ENCODE results near the gene ZZZ3. TPM values are rescaled to one million over a fixed set of nuclear protein-coding genes. Genes with fewer than 3 reads are reported as not detected.

ZZZ3 gene
- total RNA-seq, 1 donor from 2014 or later = 106 TPM

GRCh38 chr1:77664939-77665516 lies 17.4 kb downstream of the ZZZ3 start:
- Histone ChIP-seq H3K36me3 (no peaks in the 10 kb centered on the region), H3K4me2 (no peak overlapping the region), H3K79me2 (ENCODE audit: low read depth) (peaks cover 100% of the 10 kb centered on the region), H4K20me1 (ENCODE audit: low read depth) (peaks cover 59% of the 10 kb centered on the region), H3K9ac (no peak overlapping the region), H3F3A (ENCODE audit: low read depth) (no peaks in the 10 kb centered on the region), H2AFZ (replicated peaks) (no peak overlapping the region), H3K4me3 (no peak overlapping the region), H3K27me3 (no peaks in the 10 kb centered on the region), H3K4me1 (no peaks in the 10 kb centered on the region), H3K9me3 (ENCODE audit: low read depth) (no peaks in the 10 kb centered on the region), H3K27ac (no peak overlapping the region)
- H3K9me3 Mint-ChIP-seq = no peaks in the 10 kb centered on the region
- no peak for TF ChIP-seq EZH2 (IDR thresholded peaks at IDR 0.05)
- H3K36me3 Mint-ChIP-seq = peaks cover 7% of the 10 kb centered on the region
- H3K4me1 Mint-ChIP-seq = no peaks in the 10 kb centered on the region
- no peak for DNase-seq (ENCODE audit: low spot score)
- H3K27me3 Mint-ChIP-seq (ENCODE audit: insufficient read depth, low read depth) = no peaks in the 10 kb centered on the region
- H3K27ac Mint-ChIP-seq = no peak overlapping the region
- H3K4me3 Mint-ChIP-seq = no peak overlapping the region

DNA sequence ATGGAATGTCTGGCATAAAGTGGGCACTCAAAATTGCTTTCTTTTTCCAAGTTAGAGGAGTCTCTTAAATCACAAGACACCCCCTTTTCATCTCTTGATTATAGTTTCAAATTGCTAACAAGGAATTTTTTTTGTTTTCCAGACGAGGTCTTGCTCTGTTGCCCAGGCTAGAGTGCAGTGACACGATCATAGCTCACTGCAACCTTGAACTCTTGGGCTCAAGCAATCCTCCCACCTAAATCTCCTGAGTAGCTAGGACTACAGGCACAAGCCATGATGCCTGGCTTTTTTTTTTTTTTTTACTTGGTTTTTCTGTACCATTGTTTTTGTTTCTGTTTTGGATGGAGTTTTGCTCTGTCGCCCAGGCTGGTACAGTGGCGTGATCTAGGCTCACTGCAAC lies 20.8 kb downstream of the ZZZ3 start:
- Histone ChIP-seq H3K4me1 (no peaks in the 10 kb centered on the region), H2AFZ (replicated peaks) (no peak overlapping the region), H4K20me1 (ENCODE audit: low read depth) (peaks cover 27% of the 10 kb centered on the region), H3K79me2 (ENCODE audit: low read depth) (peaks cover 100% of the 10 kb centered on the region), H3K9me3 (ENCODE audit: low read depth) (no peaks in the 10 kb centered on the region), H3K9ac (no peak overlapping the region), H3K36me3 (no peaks in the 10 kb centered on the region), H3K4me2 (no peak overlapping the region), H3K27me3 (no peaks in the 10 kb centered on the region), H3K4me3 (no peak overlapping the region), H3K27ac (no peak overlapping the region), H3F3A (ENCODE audit: low read depth) (no peaks in the 10 kb centered on the region)
- DNase-seq (ENCODE audit: low spot score) = no peak
- peaks cover 2% of the 10 kb centered on the region for H3K27me3 Mint-ChIP-seq (ENCODE audit: insufficient read depth, low read depth)
- H3K27ac Mint-ChIP-seq = no peak overlapping the region
- peaks cover 7% of the 10 kb centered on the region for H3K36me3 Mint-ChIP-seq
- H3K4me1 Mint-ChIP-seq = no peaks in the 10 kb centered on the region
- no peak for TF ChIP-seq EZH2 (IDR thresholded peaks at IDR 0.05)
- TF ChIP-seq EZH2phosphoT487 (IDR thresholded peaks at IDR 0.05) = no peak
- TF ChIP-seq CTCF (IDR thresholded peaks at IDR 0.05) = no peak
- H3K9me3 Mint-ChIP-seq = no peaks in the 10 kb centered on the region
- H3K4me3 Mint-ChIP-seq = no peak overlapping the region

DNA sequence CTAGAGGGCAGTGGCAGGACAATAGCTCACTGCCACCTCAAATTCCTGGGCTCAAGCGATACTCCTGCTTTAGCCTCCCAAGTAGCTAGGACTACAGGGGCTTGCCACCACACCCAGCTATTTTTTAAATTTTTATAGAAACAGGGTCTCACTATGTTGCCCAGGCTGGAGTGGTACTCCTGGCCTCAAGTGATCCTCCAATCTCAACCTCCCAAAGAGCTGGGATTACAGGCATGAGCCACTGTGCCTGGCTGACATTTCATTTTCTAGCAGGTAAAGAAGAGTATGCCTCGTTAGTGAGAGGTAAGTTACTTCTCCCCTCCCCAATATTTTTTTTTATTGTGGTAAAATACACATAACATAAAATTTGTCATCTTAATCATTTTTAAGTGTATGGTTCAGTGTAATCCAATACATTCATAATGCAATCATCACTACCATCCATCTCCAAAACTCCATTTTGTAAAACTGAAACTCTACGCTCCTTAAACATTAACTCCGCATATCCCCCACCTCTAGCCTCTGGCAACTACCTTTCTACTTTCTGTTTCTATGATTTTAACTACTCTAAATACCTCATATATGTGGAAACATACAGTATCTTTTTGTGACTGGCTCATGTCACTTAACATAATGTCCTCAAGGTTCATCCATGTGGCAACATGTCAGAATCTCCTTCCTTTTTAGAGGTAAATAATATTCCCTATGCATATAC lies 22.4 kb downstream of the ZZZ3 start:
- TF ChIP-seq EZH2phosphoT487 (IDR thresholded peaks at IDR 0.05) = no peak
- DNase-seq (ENCODE audit: low spot score) = no peak
- H3K4me3 ChIP-seq = no peak overlapping the region
- no peaks in the 10 kb centered on the region for H3F3A ChIP-seq (ENCODE audit: low read depth)
- Mint-ChIP-seq H3K27ac (no peak overlapping the region), H3K4me3 (no peak overlapping the region), H3K4me1 (no peaks in the 10 kb centered on the region), H3K9me3 (no peaks in the 10 kb centered on the region), H3K36me3 (peaks cover 8% of the 10 kb centered on the region), H3K27me3 (ENCODE audit: insufficient read depth, low read depth) (peaks cover 2% of the 10 kb centered on the region)
- no peaks in the 10 kb centered on the region for H3K36me3 ChIP-seq
- H2AFZ ChIP-seq (replicated peaks) = no peak overlapping the region
- peaks cover 10% of the 10 kb centered on the region for H4K20me1 ChIP-seq (ENCODE audit: low read depth)
- H3K27me3 ChIP-seq = no peaks in the 10 kb centered on the region
- no peak overlapping the region for H3K27ac ChIP-seq
- H3K9ac ChIP-seq = no peak overlapping the region
- no peaks in the 10 kb centered on the region for H3K4me1 ChIP-seq
- no peak overlapping the region for H3K4me2 ChIP-seq
- peaks cover 100% of the 10 kb centered on the region for H3K79me2 ChIP-seq (ENCODE audit: low read depth)
- no peaks in the 10 kb centered on the region for H3K9me3 ChIP-seq (ENCODE audit: low read depth)

- Mint-ChIP-seq H3K27ac (no peak overlapping the region), H3K36me3 (peaks cover 7% of the 10 kb centered on the region), H3K9me3 (no peaks in the 10 kb centered on the region), H3K27me3 (ENCODE audit: insufficient read depth, low read depth) (peaks cover 2% of the 10 kb centered on the region), H3K4me3 (no peak overlapping the region), H3K4me1 (no peaks in the 10 kb centered on the region)
- Histone ChIP-seq H3K36me3 (no peaks in the 10 kb centered on the region), H3K9me3 (ENCODE audit: low read depth) (no peaks in the 10 kb centered on the region), H3K9ac (no peak overlapping the region), H3F3A (ENCODE audit: low read depth) (no peaks in the 10 kb centered on the region), H3K79me2 (ENCODE audit: low read depth) (peaks cover 100% of the 10 kb centered on the region), H3K4me1 (no peaks in the 10 kb centered on the region), H3K4me3 (no peak overlapping the region), H3K27ac (no peak overlapping the region), H3K27me3 (no peaks in the 10 kb centered on the region), H2AFZ (replicated peaks) (no peak overlapping the region), H4K20me1 (ENCODE audit: low read depth) (no peaks in the 10 kb centered on the region), H3K4me2 (no peak overlapping the region)
- TF ChIP-seq EZH2phosphoT487 (IDR thresholded peaks at IDR 0.05) = no peak
- TF ChIP-seq CTCF (IDR thresholded peaks at IDR 0.05) = no peak
- no peak for TF ChIP-seq EZH2 (IDR thresholded peaks at IDR 0.05)
- DNase-seq (ENCODE audit: low spot score) = no peak
Measured at GRCh38 chr1:77658271-77658670, 24.2 kb downstream of the ZZZ3 start.
